Activated CD8-positive, alpha-beta memory T cell treated with anti-CD3 and anti-CD28 coated beads for 4 hours (primary cell): ENCODE results near the gene DNAJB8.

Source experiments
- DNase-seq, 2 donors: peaks; one replicate each; pipeline ENCODE4 v3.0.0-alpha.2; 2020; ENCODE audit warnings: low read depth in 2 of 2

DNAJB8 gene

DNA sequence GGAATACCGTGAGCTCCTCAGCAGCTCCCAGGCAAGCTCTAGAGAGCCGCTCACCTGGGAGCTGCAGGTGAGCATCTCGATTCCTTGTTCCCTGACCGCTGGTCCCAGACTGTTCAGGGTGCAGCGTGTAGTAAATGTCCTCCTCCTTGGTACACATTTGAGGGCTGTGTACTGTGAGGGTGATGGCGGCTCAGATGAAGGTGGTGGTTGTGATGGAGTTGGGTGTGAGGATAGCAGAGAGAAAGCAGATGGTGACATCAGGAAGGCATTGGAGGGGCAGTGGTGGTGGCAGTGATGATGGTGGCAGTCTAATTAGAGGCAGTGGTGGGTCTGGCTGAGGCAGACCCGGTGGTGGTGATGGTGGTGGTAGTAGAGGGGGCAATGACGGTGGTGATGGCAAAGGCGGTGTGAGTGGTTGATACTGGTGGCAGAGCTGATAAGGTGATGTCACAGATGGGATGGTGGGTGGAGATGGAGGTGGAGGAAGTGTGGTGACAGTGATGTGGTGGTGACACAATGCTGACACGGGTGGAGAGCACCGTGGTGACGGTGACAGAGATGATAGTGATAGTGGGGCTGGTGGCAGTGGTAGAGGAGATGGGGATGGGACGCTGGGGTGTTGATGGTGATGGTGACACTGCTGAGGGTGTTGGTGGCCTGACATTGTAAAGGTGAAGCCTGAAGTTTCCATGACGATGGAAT lies at the start of gene DNAJB8:
Gene DNAJB8, minus strand, starts transcription at position 51 of the 702 bp plus-strand sequence. CDS start 3,645 bp downstream, outside the sequence.
- DNase-seq: peak in 1 of 2 donors; percentile 44

DNA sequence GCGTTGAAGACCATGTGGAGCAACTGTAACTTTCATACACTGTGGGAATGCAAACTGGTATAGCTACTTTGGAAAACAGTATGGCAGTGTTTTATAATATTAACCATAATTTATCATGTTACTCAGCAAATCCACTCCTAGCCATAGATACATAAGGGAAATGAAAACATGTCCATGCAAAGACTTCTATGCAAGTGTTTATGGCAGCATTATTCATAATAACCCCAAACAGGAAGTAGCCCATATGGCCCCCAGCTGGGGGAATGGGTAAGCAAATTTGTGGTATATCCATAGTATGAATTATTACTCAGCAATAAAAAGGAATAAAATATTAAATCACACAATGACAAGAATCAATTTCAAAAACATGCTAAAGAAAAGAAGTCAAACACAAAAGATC lies 49.3 kb upstream of the DNAJB8 start:
- DNase-seq: no peak

- DNase-seq: no peak
These were observed 42.2 kb upstream of the DNAJB8 start for GRCh38 chr3:128508852-128509251.

DNA sequence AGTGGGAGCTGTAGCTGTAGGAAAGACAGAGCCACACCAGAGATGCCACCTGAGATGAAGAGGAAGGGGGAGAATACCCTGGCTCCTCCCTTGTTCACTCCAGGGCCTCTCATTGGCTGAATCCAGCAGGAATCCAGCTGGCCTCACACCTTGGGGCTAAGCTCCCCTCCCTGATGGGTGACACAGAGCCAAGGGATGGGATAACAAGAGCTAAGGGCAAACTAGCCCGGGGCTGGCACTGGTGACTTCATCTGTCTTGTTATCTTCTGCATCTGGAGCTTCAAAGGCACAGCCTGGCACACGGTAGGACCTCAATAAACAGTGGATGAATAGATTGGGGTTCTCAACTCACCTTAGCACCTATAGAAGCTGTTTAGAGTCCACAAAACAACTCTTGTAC lies 40.1 kb upstream of the DNAJB8 start:
- no peak for DNase-seq

- DNase-seq: no peak
These were observed 39.1 kb upstream of the DNAJB8 start for GRCh38 chr3:128505771-128506170.

DNA sequence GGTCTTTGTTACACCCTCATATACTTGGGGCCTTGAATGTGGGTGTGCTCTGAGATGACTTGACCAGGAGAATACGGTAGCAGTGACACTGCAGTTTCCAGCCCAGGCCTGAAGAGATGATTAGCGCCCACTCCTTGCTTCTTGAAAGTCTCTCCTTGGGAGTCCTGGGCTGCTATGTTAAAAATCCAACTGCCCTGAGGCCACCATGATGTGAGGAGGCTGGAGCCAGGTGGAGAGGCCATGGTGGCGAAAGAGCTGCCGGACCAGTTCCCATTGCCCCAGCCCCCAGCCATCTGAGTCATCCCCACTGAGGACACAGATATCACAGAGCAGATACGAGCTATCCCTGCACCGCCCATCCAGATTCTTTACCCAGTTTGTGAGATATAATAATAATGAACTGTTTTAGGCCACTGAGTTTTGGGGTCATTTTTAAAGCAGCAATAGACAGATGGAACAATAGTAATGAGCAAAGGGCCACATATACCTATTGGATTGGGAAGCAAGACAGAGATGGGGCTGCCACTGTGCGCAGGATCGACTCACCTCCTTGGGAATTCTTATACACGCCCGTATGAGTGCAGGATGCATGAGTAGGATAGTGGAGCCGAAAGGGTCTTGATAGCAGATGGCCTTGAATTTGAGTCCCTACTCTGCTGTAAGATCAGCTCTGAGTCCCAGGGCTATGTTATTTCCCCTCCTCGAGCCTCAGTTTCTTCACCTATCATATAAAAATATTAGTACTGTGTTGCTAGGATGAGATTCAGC lies 38.5 kb upstream of the DNAJB8 start:
- DNase-seq: no peak

- no peak for DNase-seq
These were observed 37.8 kb upstream of the DNAJB8 start for GRCh38 chr3:128504533-128504915.

DNA sequence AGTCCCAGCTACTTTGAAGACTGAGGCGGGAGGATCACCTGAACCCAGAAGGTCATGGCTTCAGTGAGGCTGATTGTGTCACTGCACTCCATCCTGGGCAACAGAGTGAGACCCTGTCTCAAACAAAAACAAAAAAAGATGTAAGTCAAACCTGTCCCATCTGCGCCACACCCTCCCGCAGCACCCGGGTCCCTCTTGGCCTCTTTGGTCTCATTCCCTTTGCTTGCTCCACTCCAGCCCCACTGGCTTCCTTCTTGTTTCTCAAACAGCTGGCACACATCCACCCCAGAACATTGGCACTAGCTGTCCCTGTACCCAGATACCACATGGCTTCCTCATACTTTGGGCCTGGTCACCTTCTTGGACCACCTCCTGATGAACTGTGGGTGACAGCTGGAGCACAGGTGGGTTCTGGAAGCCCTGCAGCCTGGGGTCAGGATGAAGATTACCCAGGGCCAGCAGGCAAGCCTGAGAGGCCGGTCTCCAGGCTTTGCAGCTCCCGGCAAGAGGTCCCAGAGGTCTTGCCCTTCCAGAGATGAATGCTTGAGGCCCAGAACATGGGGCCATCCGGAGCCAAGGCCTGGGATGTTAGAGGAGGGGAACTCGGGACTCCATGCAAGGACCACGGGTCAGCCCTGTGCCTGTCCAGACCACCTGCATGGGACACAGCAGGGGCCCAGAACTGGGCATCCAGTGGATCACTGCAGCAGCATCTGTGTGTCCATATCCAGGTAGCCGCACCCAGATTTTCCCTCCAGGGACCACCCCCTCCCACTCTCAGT lies 37.3 kb upstream of the DNAJB8 start:
- DNase-seq: no peak

DNA sequence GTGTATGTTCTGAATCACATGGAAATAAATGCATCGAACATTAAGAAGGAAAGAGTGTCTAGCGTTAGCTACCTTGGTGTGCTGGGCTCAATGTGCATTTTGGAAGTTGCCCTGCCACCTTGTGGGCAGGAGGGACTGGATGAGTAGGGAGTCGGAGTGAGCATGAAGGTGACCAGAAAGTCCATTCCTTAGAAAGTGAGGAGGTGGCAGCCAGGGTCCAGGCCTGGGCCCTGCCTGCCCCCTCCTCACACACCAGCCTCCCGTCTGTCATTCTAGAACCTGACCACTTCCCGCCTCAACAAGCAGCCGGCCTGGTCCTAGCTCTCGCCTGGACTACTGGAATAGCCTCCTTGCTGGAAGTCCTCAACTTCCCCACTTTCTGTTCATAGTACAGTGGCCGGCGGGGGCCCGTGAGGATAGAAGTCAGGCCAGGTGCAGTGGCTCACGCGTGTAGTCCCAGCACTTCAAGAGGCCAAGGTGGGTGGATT lies 36.5 kb upstream of the DNAJB8 start:
- no peak for DNase-seq

- DNase-seq: no peak
These were observed 36.0 kb upstream of the DNAJB8 start for GRCh38 chr3:128502712-128503111.

DNA sequence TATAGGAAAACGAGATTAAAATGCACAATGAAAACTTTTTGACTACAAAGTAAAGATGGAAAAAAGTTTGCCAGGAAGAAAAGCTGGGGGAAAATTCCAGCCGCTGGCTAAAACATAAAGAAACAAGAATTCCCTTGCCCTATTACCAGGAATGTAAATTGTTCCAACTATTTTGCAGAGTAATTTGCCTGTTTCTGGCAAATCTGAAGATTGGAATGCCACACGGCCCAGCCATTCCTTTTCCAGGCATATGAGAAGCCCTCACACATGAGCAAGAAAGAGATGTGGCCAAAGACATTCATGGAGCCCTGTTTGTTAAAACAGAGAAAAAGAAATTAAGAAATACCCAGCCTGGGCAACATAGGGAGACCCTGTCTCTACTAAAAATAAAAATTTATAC lies 34.7 kb upstream of the DNAJB8 start:
- DNase-seq: no peak

- DNase-seq: no peak
These were observed 33.9 kb upstream of the DNAJB8 start for GRCh38 chr3:128500556-128500955.

DNA sequence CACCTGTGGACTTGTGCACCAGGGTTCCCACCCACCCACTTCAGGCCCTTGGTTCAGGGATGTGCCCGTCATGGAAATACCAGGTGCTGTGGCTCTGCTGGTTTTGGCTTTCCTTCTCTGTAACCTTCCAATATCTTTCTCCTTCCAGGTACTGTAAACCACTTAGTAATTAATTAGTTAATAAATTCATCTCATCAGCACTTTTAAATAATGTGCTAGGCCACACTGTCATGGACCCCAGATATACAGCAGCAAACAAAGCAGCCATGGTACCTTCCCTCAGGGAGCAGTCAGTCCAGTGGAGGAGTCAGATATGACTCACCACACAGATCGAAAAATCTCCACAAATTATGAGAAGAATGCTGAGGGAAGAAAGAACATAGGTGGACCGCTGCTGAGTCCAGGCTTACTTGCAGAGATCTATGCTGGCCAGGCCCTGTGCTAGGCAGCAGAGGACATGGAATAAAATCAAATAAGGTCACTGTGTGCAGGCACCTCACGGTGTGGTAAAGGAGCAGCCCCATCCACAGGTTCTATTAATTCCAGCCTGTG lies 33.1 kb upstream of the DNAJB8 start:
- no peak for DNase-seq

GRCh38 chr3:128498901-128499530 lies 32.3 kb upstream of the DNAJB8 start:
- no peak for DNase-seq

DNA sequence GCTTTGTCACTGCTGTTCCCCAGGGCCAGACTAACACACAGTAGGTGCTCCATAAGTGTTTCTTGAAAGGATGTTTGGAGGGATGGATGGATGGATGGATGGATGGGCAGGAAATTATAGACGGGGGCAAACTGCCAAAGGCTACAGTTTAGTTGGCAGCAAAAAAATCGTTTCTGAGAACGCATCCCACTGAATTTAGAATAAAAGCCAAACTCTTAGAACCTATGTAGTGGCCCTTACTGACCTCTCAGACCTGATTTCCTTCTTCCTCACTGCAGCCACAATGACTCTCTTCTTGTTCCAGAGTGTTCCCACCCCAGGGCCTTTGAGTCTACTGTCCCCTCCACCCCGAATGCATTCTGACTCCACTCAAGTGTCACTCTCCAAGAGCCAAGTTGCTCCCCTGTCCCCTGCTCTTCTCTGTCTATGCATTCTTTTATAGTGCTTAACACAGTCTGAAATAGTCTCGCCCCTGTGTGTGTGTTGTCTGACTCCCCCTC lies 31.5 kb upstream of the DNAJB8 start:
- no peak for DNase-seq

- DNase-seq: peak; percentile 34 to 35
These were observed 30.8 kb upstream of the DNAJB8 start for GRCh38 chr3:128497305-128498126.

DNA sequence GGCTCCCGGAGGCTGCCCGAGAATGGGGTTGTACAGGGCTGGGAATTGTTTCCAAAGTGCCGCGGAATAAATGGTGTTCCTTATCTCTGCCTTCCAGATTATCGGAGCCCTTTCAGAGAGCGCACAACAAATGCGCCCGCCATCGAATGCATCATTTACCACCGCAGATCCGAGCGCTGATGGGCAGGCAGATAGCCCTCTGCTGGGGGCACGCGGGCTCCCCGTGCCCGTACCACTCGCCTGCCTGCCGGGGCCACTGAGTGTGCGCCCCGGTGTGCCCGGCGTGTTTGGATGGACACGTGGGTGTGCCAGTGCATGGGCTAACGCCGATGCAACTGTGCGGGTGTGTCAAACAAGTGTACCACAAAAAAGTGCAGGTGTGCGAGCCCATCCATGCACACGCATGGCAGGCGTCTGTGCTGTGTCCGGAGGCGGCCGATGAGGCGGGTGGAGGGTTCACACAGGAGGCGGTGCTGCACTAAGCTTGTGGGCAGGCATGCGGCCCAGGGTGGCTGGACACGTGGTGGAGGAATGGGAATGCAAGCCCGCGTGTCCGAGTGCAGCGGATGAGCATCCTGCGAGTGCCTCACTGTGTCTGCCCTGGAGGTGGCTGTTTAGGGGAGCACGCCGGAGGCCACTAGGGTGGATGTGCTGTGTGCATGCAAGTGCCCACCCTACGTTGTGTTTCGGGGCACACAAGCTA lies 30.1 kb upstream of the DNAJB8 start:
- DNase-seq: no peak

DNA sequence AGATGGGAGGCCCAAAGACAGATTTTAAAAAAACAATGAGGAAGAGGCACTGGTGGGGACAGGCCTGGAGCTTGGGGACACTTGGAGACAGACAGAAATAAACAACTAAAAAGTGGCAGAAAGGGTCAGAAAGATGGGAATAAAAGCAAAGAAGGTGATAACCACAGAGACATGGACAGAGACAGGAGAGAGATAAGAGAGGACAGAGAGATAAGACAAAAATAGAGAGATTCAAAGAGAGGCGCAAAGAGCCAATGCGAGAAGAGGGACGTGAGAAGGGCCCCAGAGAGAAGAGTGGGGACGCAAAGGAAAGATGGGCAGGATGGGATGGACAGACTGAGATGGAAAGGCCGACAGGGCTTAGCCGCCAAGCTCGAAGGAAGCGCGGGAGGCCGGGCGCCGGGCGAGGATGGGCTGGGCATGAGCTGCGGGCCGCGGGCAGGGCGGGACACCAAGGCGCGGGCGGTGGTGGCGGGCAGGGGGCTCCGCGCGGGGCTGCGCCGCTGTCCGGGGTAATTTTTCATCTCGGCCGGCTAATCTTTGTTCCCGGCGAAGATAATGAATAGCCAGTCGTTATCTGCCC lies 29.4 kb upstream of the DNAJB8 start:
- no peak for DNase-seq

- DNase-seq: no peak
These were observed 28.8 kb upstream of the DNAJB8 start for GRCh38 chr3:128495435-128495970.
